GM08714 (cell line): ENCODE measurements around the gene SPON1.
"Not testable (repeated sequence)": the region's sequence is repeated elsewhere in the genome, so short reads cannot be mapped to it uniquely, and the experiment has no call there.

Experiments used
- H3K4me3 ChIP-seq: fragments of 200-500 bp; sonication (Bioruptor generic); 2 replicates; pipeline ENCODE4 v1.5.1; 2014; ENCODE audit warnings: mild to moderate bottlenecking, low read length, inconsistent platforms
- ZNF274 ChIP-seq: IDR thresholded peaks from 2 replicates; pipeline ENCODE4 v1.6.1; 2012; ENCODE audit warnings: mild to moderate bottlenecking, low read depth, low read length

The SPON1 gene

DNA sequence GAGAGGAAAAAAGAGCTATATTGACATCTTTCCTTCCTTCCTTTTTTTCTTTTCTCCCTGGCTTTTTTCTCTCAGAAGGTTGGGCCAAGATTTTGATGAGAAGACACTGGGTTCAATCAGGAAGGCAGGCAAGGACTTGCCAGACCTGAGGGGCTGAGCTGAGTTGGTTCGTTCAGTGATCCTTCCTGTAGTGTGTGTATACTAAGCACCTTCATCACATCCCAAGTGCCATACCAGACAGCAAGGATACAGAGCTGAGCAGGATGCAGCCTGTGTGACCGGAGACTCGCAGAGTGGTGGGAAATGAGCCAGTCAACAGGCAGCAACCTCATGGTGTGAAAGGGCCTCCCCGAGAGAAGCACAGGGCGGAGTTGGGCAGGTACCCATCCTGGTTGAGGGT is 95.5 kb downstream of the SPON1 start:
- no peak for TF ChIP-seq ZNF274
- H3K4me3 ChIP-seq: no peak overlapping the region

- no peak for TF ChIP-seq ZNF274
- no peak overlapping the region for H3K4me3 ChIP-seq
Measured at GRCh38 chr11:14059491-14059890, 97.0 kb downstream of the SPON1 start.

- no peak overlapping the region for H3K4me3 ChIP-seq
- TF ChIP-seq ZNF274: no peak
Measured at GRCh38 chr11:14061721-14062120, 99.2 kb downstream of the SPON1 start.

DNA sequence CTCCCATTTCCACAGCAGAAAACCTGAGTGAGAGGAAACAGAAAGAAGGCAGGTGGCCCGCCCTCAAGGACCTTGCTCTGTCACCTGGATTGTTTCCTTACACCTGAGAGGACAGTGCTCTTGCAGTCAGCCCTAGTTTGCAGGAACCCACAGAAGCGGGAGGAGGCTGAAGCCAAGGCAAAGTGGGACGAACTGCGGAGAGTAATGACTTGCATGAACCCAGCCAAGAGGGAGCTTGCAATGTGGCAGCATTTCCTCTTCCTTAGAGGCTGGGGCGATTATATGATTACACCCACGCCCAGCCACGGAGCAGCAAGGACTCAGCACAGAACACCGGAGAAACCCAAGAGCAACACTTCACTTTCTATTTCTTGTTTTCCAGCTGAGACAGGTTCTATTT is 102.6 kb downstream of the SPON1 start:
- H3K4me3 ChIP-seq: no peak overlapping the region
- no peak for TF ChIP-seq ZNF274

GRCh38 chr11:14065681-14066080 is 103.2 kb downstream of the SPON1 start:
- no peak for TF ChIP-seq ZNF274

DNA sequence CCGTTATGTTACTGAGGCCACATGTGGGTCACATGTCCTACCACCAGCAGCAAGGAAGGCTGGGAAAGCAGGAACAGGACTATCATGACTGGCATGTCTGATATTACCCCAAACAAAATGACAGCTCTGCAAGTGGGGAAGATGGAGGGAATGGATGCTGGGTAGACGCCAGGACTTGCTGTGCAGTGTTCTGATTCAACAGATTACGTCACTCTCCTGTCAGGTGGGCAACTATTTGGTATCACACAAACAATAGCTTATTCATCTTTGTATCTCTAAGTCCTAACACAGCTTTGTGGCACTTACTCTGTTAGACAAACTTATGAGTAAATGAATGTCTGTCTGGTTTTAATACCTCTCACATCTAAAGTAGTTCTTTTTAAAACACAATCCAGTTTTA is 105.2 kb downstream of the SPON1 start:
- TF ChIP-seq ZNF274: no peak
- no peak overlapping the region for H3K4me3 ChIP-seq

More at GRCh38 chr11:14065681-14066080, 103.2 kb downstream of the SPON1 start:
- H3K4me3 ChIP-seq: no peak overlapping the region

DNA sequence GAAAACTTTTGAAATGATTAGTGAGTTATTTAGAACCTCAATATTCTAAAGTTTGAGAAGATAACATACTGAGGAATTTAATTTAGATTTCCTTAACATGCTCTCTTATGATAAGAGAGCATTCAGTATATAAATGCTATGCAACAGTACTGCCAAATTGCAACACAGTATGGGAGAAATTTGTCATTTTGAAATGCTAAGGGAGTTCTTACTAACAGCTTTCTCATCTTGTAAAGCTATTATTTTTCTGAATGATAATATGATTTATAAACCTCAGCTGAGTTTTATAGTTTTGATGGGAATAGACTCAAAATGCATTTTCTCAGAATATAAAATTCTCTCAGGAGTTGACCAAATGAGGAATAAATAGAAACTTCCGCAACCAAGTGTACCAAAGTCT is 108.4 kb downstream of the SPON1 start:
- H3K4me3 ChIP-seq: no peak overlapping the region
- TF ChIP-seq ZNF274: no peak

DNA sequence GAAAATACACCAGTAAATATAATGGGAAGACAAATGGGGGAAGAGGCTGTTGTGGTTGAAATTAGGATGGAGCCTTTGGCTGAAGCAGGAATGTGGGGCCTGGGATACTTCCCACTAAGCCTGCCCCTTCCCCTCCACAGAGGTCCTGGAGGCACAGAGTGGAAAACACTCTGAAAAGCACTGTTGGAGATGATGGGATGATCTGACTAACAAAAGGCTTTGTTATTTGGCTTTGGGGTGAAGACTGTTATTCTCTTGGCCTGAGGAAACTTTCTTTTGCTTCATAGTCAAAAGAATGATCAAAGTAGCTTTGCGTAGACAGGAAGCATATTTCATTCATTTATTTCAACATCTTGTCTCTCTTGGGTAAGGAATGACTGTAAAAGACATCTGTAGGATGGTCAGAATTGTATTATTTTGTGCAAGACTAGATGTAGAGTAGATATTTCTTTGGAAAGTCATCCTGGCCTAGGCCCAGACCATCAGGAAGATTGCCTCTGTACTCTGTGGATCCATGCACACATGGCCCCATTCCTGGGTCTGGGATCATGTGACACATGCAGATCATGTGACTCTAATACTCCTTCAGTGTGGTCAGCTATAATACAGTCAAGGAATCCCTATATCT is 111.4 kb downstream of the SPON1 start:
- H3K4me3 ChIP-seq: no peak overlapping the region
- no peak for TF ChIP-seq ZNF274

- no peak overlapping the region for H3K4me3 ChIP-seq
- TF ChIP-seq ZNF274: no peak
Measured at GRCh38 chr11:14075118-14076078, 112.9 kb downstream of the SPON1 start.

GRCh38 chr11:14079011-14079410 is 116.5 kb downstream of the SPON1 start:
- no peak for TF ChIP-seq ZNF274
- no peak overlapping the region for H3K4me3 ChIP-seq

DNA sequence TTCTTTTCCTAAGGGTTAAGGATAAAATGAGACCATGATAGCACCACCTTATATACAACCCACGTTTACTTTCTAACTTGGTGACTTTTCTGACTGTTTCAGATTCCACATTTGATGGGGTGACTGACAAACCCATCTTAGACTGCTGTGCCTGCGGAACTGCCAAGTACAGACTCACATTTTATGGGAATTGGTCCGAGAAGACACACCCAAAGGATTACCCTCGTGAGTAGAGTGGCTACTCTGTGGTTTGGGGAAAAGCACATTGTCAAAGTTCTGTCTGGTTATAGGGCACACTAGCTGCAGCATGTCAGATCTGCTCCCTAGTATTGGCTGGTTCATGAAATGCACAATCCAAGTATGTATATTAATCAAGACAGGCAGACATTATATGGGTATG is 117.3 kb downstream of the SPON1 start:
- no peak for TF ChIP-seq ZNF274
- H3K4me3 ChIP-seq: no peak overlapping the region

- TF ChIP-seq ZNF274: no peak
- H3K4me3 ChIP-seq: no peak overlapping the region
Measured at GRCh38 chr11:14081581-14082231, 119.2 kb downstream of the SPON1 start.

DNA sequence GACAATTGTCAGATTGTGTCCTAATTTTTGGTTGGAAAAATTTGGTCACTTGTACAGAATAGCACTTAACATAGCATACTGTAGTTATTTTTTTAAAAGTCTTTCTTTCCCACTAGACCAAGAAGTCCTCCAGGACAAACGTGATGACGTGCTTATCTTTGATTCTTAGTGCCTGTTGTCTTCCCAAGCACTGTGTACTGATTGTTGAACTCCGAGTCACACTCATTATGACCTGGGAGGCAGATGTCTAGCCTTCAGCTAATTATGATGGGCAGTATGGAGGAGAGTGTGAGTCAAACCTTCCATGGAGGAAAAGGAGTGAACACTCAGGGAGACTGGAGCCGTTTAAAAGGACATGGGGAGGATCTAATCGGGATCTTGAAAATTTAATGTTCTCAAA is 119.8 kb downstream of the SPON1 start:
- H3K4me3 ChIP-seq: no peak overlapping the region
- no peak for TF ChIP-seq ZNF274

GRCh38 chr11:14088861-14089260 is 126.3 kb downstream of the SPON1 start:
- not testable (repeated sequence) for H3K4me3 ChIP-seq
